K562 treated with DMSO at 1 percent for 4 hours (cell line): ENCODE data around the gene PARD3B. TPM values are rescaled to one million over a fixed set of nuclear protein-coding genes. Genes with fewer than 3 reads are reported as not detected.

Source experiments
- total RNA-seq: library from RNA; unstranded; fragments of 300-600 nt; gene quantifications from 2 replicates; pipeline ENCODE4 v1.2.3, GENCODE V29; 2022; ENCODE audit not compliant: insufficient read depth

The PARD3B gene, protein sequence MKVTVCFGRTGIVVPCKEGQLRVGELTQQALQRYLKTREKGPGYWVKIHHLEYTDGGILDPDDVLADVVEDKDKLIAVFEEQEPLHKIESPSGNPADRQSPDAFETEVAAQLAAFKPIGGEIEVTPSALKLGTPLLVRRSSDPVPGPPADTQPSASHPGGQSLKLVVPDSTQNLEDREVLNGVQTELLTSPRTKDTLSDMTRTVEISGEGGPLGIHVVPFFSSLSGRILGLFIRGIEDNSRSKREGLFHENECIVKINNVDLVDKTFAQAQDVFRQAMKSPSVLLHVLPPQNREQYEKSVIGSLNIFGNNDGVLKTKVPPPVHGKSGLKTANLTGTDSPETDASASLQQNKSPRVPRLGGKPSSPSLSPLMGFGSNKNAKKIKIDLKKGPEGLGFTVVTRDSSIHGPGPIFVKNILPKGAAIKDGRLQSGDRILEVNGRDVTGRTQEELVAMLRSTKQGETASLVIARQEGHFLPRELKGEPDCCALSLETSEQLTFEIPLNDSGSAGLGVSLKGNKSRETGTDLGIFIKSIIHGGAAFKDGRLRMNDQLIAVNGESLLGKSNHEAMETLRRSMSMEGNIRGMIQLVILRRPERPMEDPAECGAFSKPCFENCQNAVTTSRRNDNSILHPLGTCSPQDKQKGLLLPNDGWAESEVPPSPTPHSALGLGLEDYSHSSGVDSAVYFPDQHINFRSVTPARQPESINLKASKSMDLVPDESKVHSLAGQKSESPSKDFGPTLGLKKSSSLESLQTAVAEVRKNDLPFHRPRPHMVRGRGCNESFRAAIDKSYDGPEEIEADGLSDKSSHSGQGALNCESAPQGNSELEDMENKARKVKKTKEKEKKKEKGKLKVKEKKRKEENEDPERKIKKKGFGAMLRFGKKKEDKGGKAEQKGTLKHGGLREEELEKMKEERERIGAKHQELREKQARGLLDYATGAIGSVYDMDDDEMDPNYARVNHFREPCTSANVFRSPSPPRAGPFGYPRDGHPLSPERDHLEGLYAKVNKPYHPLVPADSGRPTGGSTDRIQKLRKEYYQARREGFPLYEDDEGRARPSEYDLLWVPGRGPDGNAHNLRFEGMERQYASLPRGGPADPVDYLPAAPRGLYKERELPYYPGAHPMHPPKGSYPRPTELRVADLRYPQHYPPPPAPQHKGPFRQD (N-terminal part only)
- total RNA-seq, result 6.5 and 6.6 TPM in 2 replicates

DNA sequence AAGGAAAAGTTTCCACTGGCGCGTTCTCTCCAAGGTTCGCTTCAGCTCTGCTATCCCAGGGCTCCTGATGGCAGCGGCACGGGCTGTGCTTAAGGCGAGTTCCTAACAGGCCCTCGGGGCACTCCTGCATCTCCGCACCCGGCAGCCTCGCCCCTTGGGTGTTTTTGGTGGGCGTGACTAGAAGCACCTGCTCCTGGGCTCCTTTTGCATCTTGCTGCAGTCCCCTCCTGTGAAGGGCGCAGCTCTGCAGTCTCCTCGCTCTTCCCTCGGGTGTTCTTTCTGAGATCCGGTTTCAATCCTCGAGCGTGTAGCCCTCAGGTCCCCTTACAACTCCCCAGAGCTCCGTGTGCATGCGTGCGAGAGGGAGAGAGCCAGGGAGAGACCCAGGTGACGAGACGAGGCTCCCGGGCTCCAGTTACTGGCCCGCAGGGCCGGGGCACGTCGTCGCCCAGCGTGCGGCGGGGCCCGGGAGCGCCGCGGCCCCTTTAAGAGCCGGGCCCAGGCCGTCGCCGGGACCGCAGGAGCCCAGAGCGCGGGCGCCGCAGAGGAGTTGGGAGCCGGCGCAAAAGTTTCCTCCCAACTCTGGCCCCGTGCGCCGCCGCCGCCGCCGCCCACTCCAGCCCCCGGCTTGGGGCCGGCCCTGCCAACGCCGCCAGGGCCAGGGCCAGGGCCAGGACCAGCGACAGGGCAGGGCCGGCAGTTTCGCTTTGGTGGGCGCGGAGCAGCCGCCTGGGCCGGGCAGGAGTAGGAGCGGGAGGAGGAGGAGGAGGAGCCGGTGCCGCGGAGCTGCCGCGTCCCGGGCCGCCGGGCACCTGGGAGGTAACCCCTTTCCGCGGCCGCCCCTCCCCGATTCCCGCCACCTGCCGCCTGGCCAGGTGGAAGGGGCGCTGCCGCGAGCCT, at the start of gene PARD3B:
TSS of gene PARD3B (plus strand) at position 515 of the 900 bp plus-strand sequence. CDS start 525 bp downstream, outside the sequence.

